Measurements from ENCODE around the gene POU3F2. TPM values are rescaled to one million over a fixed set of nuclear protein-coding genes. Genes with fewer than 3 reads are reported as not detected.

POU3F2 gene
- total RNA-seq: not detected
- 0 to 0.12 reads per million in 2 donors for total RNA-seq

GRCh38 chr6:98834060-98835031 is at the start of gene POU3F2:
POU3F2 (plus strand) TSS chr6:98834574; CDS start chr6:98834874, 300 bp downstream.
- Mint-ChIP-seq H3K27ac (peak within 1 kb of the TSS; percentile 86), H3K4me3 (peak within 1 kb of the TSS; percentile 94), H3K36me3 (ENCODE audit: low read depth) (peaks cover 2% of the 10 kb centered on the region), H3K27me3 (peaks cover 87% of the 10 kb centered on the region), H3K4me1 (peaks cover 37% of the 10 kb centered on the region)
- DNase-seq (peak in 2 of 3 donors; percentile 51 to 59), ATAC-seq (peak; percentile 79)
- no peaks in the 10 kb centered on the region for H3K9me3 ChIP-seq (ENCODE audit: control insufficient read depth, low read length, poor library complexity, severe bottlenecking)

- Mint-ChIP-seq H3K27me3 (peaks cover 56% of the 10 kb centered on the region), H3K4me1 (no peaks in the 10 kb centered on the region), H3K27ac (no peak overlapping the region), H3K4me3 (no peak overlapping the region), H3K36me3 (ENCODE audit: low read depth) (no peaks in the 10 kb centered on the region)
- H3K9me3 ChIP-seq (ENCODE audit: control insufficient read depth, low read length, poor library complexity, severe bottlenecking): no peaks in the 10 kb centered on the region
- no peak for DNase-seq
- ATAC-seq: no peak
Measured at GRCh38 chr6:98787435-98787834, 46.9 kb upstream of the POU3F2 start.

GRCh38 chr6:98787961-98788360 is 46.4 kb upstream of the POU3F2 start:
- DNase-seq: no peak
- Mint-ChIP-seq H3K27ac (no peak overlapping the region), H3K27me3 (peaks cover 51% of the 10 kb centered on the region), H3K36me3 (ENCODE audit: low read depth) (no peaks in the 10 kb centered on the region), H3K4me1 (no peaks in the 10 kb centered on the region), H3K4me3 (no peak overlapping the region)
- ATAC-seq: no peak
- no peaks in the 10 kb centered on the region for H3K9me3 ChIP-seq (ENCODE audit: control insufficient read depth, low read length, poor library complexity, severe bottlenecking)

GRCh38 chr6:98794307-98794842 is 40.0 kb upstream of the POU3F2 start:
- no peaks in the 10 kb centered on the region for H3K4me1 Mint-ChIP-seq

GRCh38 chr6:98797217-98797994 is 37.0 kb upstream of the POU3F2 start:
- no peaks in the 10 kb centered on the region for H3K9me3 ChIP-seq (ENCODE audit: control insufficient read depth, low read length, poor library complexity, severe bottlenecking)
- H3K4me1 Mint-ChIP-seq: no peaks in the 10 kb centered on the region
- no peak for ATAC-seq
- H3K27me3 Mint-ChIP-seq: peaks cover 16% of the 10 kb centered on the region
- peaks cover 2% of the 10 kb centered on the region for H3K36me3 Mint-ChIP-seq (ENCODE audit: low read depth)
- H3K27ac Mint-ChIP-seq: no peak overlapping the region
- DNase-seq: no peak
- no peak overlapping the region for H3K4me3 Mint-ChIP-seq

More at GRCh38 chr6:98794307-98794842, 40.0 kb upstream of the POU3F2 start:
- no peak overlapping the region for H3K4me3 Mint-ChIP-seq
- ATAC-seq (no peak), DNase-seq (no peak)
- peaks cover 30% of the 10 kb centered on the region for H3K27me3 Mint-ChIP-seq
- no peaks in the 10 kb centered on the region for H3K9me3 ChIP-seq (ENCODE audit: control insufficient read depth, low read length, poor library complexity, severe bottlenecking)
- no peak overlapping the region for H3K27ac Mint-ChIP-seq
- H3K36me3 Mint-ChIP-seq (ENCODE audit: low read depth): peaks cover 2% of the 10 kb centered on the region

- H3K4me3 Mint-ChIP-seq: no peak overlapping the region
- peaks cover 21% of the 10 kb centered on the region for H3K27me3 Mint-ChIP-seq
- DNase-seq: no peak
- no peak overlapping the region for H3K27ac Mint-ChIP-seq
- no peaks in the 10 kb centered on the region for H3K36me3 Mint-ChIP-seq (ENCODE audit: low read depth)
- H3K4me1 Mint-ChIP-seq: no peaks in the 10 kb centered on the region
- no peak for ATAC-seq
- H3K9me3 ChIP-seq (ENCODE audit: control insufficient read depth, low read length, poor library complexity, severe bottlenecking): no peaks in the 10 kb centered on the region
Measured at GRCh38 chr6:98800866-98801265, 33.5 kb upstream of the POU3F2 start.

- H3K9me3 ChIP-seq (ENCODE audit: control insufficient read depth, low read length, poor library complexity, severe bottlenecking): no peaks in the 10 kb centered on the region
- Mint-ChIP-seq H3K4me3 (no peak overlapping the region), H3K27ac (no peak overlapping the region), H3K36me3 (ENCODE audit: low read depth) (no peaks in the 10 kb centered on the region), H3K27me3 (peaks cover 12% of the 10 kb centered on the region), H3K4me1 (no peaks in the 10 kb centered on the region)
- ATAC-seq (no peak), DNase-seq (no peak)
Measured at GRCh38 chr6:98808541-98809210, 25.7 kb upstream of the POU3F2 start.

- H3K27ac Mint-ChIP-seq: no peak overlapping the region
- H3K27me3 Mint-ChIP-seq: peaks cover 11% of the 10 kb centered on the region
- no peaks in the 10 kb centered on the region for H3K9me3 ChIP-seq (ENCODE audit: control insufficient read depth, low read length, poor library complexity, severe bottlenecking)
- DNase-seq (no peak), ATAC-seq (no peak)
- no peaks in the 10 kb centered on the region for H3K36me3 Mint-ChIP-seq (ENCODE audit: low read depth)
- no peak overlapping the region for H3K4me3 Mint-ChIP-seq
- no peaks in the 10 kb centered on the region for H3K4me1 Mint-ChIP-seq
Measured at GRCh38 chr6:98812220-98812619, 22.2 kb upstream of the POU3F2 start.

- no peaks in the 10 kb centered on the region for H3K9me3 ChIP-seq (ENCODE audit: control insufficient read depth, low read length, poor library complexity, severe bottlenecking)
- Mint-ChIP-seq H3K27ac (no peak overlapping the region), H3K27me3 (peaks cover 43% of the 10 kb centered on the region), H3K4me3 (no peak overlapping the region), H3K36me3 (ENCODE audit: low read depth) (no peaks in the 10 kb centered on the region), H3K4me1 (no peaks in the 10 kb centered on the region)
- ATAC-seq (no peak), DNase-seq (no peak)
Measured at GRCh38 chr6:98816799-98817198, 17.6 kb upstream of the POU3F2 start.

- Mint-ChIP-seq H3K4me3 (no peak overlapping the region), H3K4me1 (peaks cover 13% of the 10 kb centered on the region), H3K36me3 (ENCODE audit: low read depth) (peaks cover 5% of the 10 kb centered on the region), H3K27ac (no peak overlapping the region), H3K27me3 (peaks cover 76% of the 10 kb centered on the region)
- no peak for DNase-seq
- no peak for ATAC-seq
- no peaks in the 10 kb centered on the region for H3K9me3 ChIP-seq (ENCODE audit: control insufficient read depth, low read length, poor library complexity, severe bottlenecking)
Measured at GRCh38 chr6:98821756-98822405, 12.5 kb upstream of the POU3F2 start.

- no peaks in the 10 kb centered on the region for H3K9me3 ChIP-seq (ENCODE audit: control insufficient read depth, low read length, poor library complexity, severe bottlenecking)
- Mint-ChIP-seq H3K4me3 (peak overlapping the region; percentile 51), H3K36me3 (ENCODE audit: low read depth) (peaks cover 5% of the 10 kb centered on the region), H3K4me1 (peaks cover 17% of the 10 kb centered on the region), H3K27me3 (peaks cover 89% of the 10 kb centered on the region), H3K27ac (no peak overlapping the region)
- no peak for ATAC-seq
- DNase-seq: no peak
Measured at GRCh38 chr6:98823428-98824161, 10.8 kb upstream of the POU3F2 start.
